HEK293 (cell line): Measurements from ENCODE around the gene CYB5R2.

Experiments used
- KLF1 ChIP-seq: fragments of 450-650 bp; formaldehyde crosslinking; IDR thresholded peaks from 2 replicates; pipeline ENCODE4 v1.5.1; 2016; ENCODE audit warnings: missing biosample characterization, missing genetic modification characterization
- KLF10 ChIP-seq: fragments of 450-650 bp; IDR thresholded peaks from 2 replicates; pipeline ENCODE4 v1.5.1; 2018; ENCODE audit warnings: missing biosample characterization, mild to moderate bottlenecking, missing genetic modification characterization
- KLF7 ChIP-seq: fragments of 450-650 bp; formaldehyde crosslinking; IDR thresholded peaks from 2 replicates; pipeline ENCODE4 v1.5.1; 2016; ENCODE audit warnings: missing biosample characterization, missing genetic modification characterization, borderline replicate concordance
- RBAK ChIP-seq: fragments of 450-650 bp; formaldehyde crosslinking; IDR thresholded peaks from 2 replicates; pipeline ENCODE4 v1.5.1; 2016; ENCODE audit warnings: missing biosample characterization, missing genetic modification characterization
- ZNF169 ChIP-seq: fragments of 450-650 bp; formaldehyde crosslinking; IDR thresholded peaks from 2 replicates; pipeline ENCODE4 v1.5.1; 2016; ENCODE audit warnings: missing biosample characterization, missing genetic modification characterization
- ZNF274 ChIP-seq, 2 experiments: fragments of 200-500 bp in 1 of 2; fragments of 450-650 bp in 1 of 2; sonication (Bioruptor generic) in 1 of 2; formaldehyde crosslinking in 1 of 2; IDR thresholded peaks; 2 replicates each; pipeline versions ENCODE4 v1.5.1 to v1.6.1; 2014 to 2016; ENCODE audit warnings: borderline replicate concordance in 1 of 2, inconsistent platforms in 1 of 2, low read length in 1 of 2, missing biosample characterization in 1 of 2, missing genetic modification characterization in 1 of 2
- ZNF660 ChIP-seq: fragments of 450-650 bp; IDR thresholded peaks from 2 replicates; pipeline ENCODE4 v1.5.1; 2018; ENCODE audit warnings: missing biosample characterization, mild to moderate bottlenecking, missing genetic modification characterization
- ZNF792 ChIP-seq: fragments of 450-650 bp; formaldehyde crosslinking; IDR thresholded peaks from 2 replicates; pipeline ENCODE4 v1.5.1; 2016; ENCODE audit warnings: missing biosample characterization, missing genetic modification characterization
- TF ChIP-seq, protein P1 (sequence below): fragments of 450-650 bp; formaldehyde crosslinking; IDR thresholded peaks from 2 replicates; pipeline ENCODE4 v1.5.1; 2016; ENCODE audit warnings: missing biosample characterization, missing genetic modification characterization
- TF ChIP-seq, protein P2 (sequence below): fragments of 450-650 bp; formaldehyde crosslinking; IDR thresholded peaks from 2 replicates; pipeline ENCODE4 v1.5.1; 2016; ENCODE audit warnings: missing biosample characterization, missing genetic modification characterization
- TF ChIP-seq, protein P3 (sequence below): fragments of 450-650 bp; formaldehyde crosslinking; IDR thresholded peaks from 2 replicates; pipeline ENCODE4 v1.5.1; 2016; ENCODE audit warnings: missing biosample characterization, missing genetic modification characterization
- TF ChIP-seq, protein P4 (sequence below): fragments of 450-650 bp; formaldehyde crosslinking; IDR thresholded peaks from 2 replicates; pipeline ENCODE4 v1.5.1; 2016; ENCODE audit warnings: missing biosample characterization, missing genetic modification characterization

DNA sequence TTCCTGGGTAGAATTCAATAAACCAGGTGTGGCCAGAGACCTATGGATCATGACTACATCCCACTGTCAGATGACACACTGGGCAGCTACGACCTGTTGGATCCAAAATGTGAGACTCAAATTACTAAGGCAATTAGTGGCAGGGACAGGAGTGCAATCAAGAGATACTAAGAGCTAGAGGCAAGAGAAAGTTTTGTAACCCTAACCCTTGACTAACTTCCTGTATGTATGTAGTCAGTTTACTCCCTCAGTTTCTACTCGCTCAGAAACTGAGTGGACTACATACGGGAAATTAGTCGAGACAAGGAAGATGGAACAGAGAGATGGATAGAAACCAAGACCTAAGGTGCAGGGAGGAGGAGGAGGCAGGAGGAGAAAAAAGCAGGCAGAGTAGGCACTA lies 2.7 kb downstream of the CYB5R2 start:
- TF ChIP-seq, protein P1, sequence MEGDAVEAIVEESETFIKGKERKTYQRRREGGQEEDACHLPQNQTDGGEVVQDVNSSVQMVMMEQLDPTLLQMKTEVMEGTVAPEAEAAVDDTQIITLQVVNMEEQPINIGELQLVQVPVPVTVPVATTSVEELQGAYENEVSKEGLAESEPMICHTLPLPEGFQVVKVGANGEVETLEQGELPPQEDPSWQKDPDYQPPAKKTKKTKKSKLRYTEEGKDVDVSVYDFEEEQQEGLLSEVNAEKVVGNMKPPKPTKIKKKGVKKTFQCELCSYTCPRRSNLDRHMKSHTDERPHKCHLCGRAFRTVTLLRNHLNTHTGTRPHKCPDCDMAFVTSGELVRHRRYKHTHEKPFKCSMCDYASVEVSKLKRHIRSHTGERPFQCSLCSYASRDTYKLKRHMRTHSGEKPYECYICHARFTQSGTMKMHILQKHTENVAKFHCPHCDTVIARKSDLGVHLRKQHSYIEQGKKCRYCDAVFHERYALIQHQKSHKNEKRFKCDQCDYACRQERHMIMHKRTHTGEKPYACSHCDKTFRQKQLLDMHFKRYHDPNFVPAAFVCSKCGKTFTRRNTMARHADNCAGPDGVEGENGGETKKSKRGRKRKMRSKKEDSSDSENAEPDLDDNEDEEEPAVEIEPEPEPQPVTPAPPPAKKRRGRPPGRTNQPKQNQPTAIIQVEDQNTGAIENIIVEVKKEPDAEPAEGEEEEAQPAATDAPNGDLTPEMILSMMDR (tag by site-specific recombination), result no peak
- TF ChIP-seq KLF1 (tag by site-specific recombination), result no peak
- no peak for TF ChIP-seq ZNF660 (tag by site-specific recombination)
- TF ChIP-seq, protein P2, sequence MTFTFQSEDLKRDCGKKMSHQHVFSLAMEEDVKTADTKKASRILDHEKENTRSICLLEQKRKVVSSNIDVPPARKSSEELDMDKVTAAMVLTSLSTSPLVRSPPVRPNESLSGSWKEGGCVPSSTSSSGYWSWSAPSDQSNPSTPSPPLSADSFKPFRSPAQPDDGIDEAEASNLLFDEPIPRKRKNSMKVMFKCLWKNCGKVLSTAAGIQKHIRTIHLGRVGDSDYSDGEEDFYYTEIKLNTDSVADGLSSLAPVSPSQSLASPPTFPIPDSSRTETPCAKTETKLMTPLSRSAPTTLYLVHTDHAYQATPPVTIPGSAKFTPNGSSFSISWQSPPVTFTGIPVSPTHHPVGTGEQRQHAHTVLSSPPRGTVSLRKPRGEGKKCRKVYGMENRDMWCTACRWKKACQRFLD (tag by site-specific recombination), result no peak
- TF ChIP-seq KLF7 (tag by site-specific recombination), result no peak
- TF ChIP-seq RBAK (tag by site-specific recombination), result no peak
- no peak for TF ChIP-seq ZNF274 (IDR thresholded peaks at IDR 0.05; ENCODE audit: low read length)
- no peak for TF ChIP-seq ZNF274 (tag by site-specific recombination; IDR thresholded peaks at IDR 0.05; ENCODE audit: borderline replicate concordance)
- TF ChIP-seq ZNF792 (tag by site-specific recombination), result no peak
- TF ChIP-seq ZNF169, result no peak
- TF ChIP-seq, protein P3, sequence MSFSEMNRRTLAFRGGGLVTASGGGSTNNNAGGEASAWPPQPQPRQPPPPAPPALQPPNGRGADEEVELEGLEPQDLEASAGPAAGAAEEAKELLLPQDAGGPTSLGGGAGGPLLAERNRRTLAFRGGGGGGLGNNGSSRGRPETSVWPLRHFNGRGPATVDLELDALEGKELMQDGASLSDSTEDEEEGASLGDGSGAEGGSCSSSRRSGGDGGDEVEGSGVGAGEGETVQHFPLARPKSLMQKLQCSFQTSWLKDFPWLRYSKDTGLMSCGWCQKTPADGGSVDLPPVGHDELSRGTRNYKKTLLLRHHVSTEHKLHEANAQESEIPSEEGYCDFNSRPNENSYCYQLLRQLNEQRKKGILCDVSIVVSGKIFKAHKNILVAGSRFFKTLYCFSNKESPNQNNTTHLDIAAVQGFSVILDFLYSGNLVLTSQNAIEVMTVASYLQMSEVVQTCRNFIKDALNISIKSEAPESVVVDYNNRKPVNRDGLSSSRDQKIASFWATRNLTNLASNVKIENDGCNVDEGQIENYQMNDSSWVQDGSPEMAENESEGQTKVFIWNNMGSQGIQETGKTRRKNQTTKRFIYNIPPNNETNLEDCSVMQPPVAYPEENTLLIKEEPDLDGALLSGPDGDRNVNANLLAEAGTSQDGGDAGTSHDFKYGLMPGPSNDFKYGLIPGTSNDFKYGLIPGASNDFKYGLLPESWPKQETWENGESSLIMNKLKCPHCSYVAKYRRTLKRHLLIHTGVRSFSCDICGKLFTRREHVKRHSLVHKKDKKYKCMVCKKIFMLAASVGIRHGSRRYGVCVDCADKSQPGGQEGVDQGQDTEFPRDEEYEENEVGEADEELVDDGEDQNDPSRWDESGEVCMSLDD (tag by site-specific recombination), result no peak
- TF ChIP-seq, protein P4, sequence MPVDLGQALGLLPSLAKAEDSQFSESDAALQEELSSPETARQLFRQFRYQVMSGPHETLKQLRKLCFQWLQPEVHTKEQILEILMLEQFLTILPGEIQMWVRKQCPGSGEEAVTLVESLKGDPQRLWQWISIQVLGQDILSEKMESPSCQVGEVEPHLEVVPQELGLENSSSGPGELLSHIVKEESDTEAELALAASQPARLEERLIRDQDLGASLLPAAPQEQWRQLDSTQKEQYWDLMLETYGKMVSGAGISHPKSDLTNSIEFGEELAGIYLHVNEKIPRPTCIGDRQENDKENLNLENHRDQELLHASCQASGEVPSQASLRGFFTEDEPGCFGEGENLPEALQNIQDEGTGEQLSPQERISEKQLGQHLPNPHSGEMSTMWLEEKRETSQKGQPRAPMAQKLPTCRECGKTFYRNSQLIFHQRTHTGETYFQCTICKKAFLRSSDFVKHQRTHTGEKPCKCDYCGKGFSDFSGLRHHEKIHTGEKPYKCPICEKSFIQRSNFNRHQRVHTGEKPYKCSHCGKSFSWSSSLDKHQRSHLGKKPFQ (tag by site-specific recombination), result no peak
- TF ChIP-seq KLF10 (tag by site-specific recombination), result no peak
